T-helper 2 cell treated with Interferon-gamma antibody and Interleukin-4, amounts not matched to agents 5 μg/mL and 100 μg/mL, for 36 hours (primary cell): Measurements from ENCODE around the gene CAND2.

ENCODE experiments used
- DNase-seq: peaks from one replicate; pipeline ENCODE4 v3.0.0; 2021; ENCODE audit warnings: low spot score
- H3K27ac Mint-ChIP-seq: one replicate; pipeline ENCODE4 v1.8.0; 2021; ENCODE audit warnings: mild to moderate bottlenecking, mixed read lengths
- H3K27me3 Mint-ChIP-seq: one replicate; pipeline ENCODE4 v1.8.0; 2021; ENCODE audit warnings: low read depth, mixed read lengths
- H3K36me3 Mint-ChIP-seq: one replicate; pipeline ENCODE4 v1.8.0; 2021; ENCODE audit warnings: low read depth, mixed read lengths
- H3K4me1 Mint-ChIP-seq: one replicate; pipeline ENCODE4 v1.8.0; 2021; ENCODE audit warnings: low read depth, mixed read lengths
- H3K4me3 Mint-ChIP-seq: one replicate; pipeline ENCODE4 v1.8.0; 2022; ENCODE audit warnings: mild to moderate bottlenecking, moderate library complexity, mixed read lengths
- H3K9me3 Mint-ChIP-seq: one replicate; pipeline ENCODE4 v1.8.0; 2021; ENCODE audit warnings: mixed read lengths

The CAND2 gene

DNA sequence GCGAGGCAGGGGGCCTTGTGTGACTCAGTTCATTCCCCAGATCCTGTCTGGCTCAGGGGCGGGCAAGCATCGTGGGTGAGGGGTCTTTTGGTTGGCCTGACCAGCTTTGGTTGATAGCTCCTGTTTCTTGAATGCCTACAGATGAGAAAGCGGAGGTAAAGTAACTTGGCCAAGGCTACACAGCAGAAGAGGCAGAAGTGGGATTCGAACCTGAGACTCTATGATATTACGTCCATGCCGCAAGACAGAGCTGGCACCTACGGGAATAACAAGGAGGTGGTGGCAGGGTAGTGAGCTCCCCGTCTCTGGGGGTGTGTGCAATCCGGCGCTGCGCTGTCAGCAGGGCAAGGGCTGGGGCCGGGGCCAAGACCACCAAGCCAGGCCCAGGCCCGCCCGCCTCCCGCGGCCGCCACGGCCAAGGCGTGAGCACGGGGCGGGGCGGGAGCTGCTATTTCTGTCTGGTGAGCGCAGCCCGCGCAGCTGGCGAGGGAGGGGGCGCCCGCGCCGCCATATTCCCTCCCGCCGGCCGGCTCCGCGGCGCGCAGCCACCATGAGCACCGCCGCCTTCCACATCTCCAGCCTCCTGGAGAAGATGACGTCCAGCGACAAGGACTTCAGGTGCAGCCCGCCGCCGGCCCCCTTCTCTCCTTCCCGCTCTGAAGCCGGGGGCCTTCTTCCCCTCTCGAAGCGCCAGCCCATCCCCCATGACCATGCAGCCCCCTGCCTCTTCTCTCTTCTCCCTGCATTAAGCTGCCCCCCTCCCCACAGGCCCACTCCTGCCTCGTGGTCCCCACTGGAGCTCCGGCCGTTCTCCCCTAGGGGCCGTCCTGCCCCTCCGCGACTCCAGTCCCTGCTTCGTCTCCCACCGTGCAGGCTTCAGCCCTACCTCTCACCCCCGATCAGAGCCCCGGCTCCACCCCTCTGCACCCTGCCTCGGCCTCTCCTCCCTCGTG is at the start of gene CAND2:
Gene CAND2, plus strand, starts transcription at position 510 of the 953 bp plus-strand sequence. Its CDS starts 41 bp downstream, at position 551.
- Mint-ChIP-seq H3K27me3 (peaks cover 25% of the 10 kb centered on the region), H3K9me3 (no peaks in the 10 kb centered on the region), H3K4me3 (peak within 1 kb of the TSS; percentile 71), H3K27ac (no peak within 1 kb of the TSS), H3K4me1 (peaks cover 1% of the 10 kb centered on the region), H3K36me3 (no peaks in the 10 kb centered on the region)
- peak; percentile 20 for DNase-seq

DNA sequence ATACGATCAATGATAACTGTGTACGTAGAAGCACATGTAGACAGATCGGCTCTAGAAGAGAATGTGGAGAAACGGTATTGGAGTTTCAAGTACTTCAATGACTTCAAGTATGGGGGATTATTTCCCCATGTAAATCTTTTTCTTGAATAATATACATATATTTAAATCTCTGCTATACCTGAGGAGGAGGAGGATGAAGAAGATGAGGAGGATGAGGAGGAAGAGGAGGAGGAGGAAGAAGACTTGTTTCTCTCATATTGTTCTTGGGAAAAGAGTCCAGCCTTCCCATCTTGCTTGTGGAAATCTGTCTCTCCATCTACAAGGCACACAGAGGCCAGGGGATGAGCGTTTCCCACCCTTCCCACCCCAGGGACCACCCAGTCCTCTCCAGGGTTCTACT is 48.0 kb upstream of the CAND2 start:
- no peaks in the 10 kb centered on the region for H3K9me3 Mint-ChIP-seq
- no peak for DNase-seq
- peaks cover 5% of the 10 kb centered on the region for H3K4me1 Mint-ChIP-seq
- H3K36me3 Mint-ChIP-seq = no peaks in the 10 kb centered on the region
- no peak overlapping the region for H3K4me3 Mint-ChIP-seq
- peaks cover 2% of the 10 kb centered on the region for H3K27me3 Mint-ChIP-seq
- H3K27ac Mint-ChIP-seq = no peak overlapping the region

- H3K9me3 Mint-ChIP-seq = no peaks in the 10 kb centered on the region
- no peak overlapping the region for H3K27ac Mint-ChIP-seq
- no peaks in the 10 kb centered on the region for H3K36me3 Mint-ChIP-seq
- no peaks in the 10 kb centered on the region for H3K27me3 Mint-ChIP-seq
- no peak overlapping the region for H3K4me3 Mint-ChIP-seq
- H3K4me1 Mint-ChIP-seq = peaks cover 5% of the 10 kb centered on the region
- no peak for DNase-seq
Measured at GRCh38 chr3:12750223-12750622, 46.3 kb upstream of the CAND2 start.

GRCh38 chr3:12750658-12751071 is 45.8 kb upstream of the CAND2 start:
- no peak overlapping the region for H3K27ac Mint-ChIP-seq
- H3K9me3 Mint-ChIP-seq = no peaks in the 10 kb centered on the region
- H3K4me1 Mint-ChIP-seq = peaks cover 5% of the 10 kb centered on the region
- DNase-seq = peak; percentile 33
- H3K36me3 Mint-ChIP-seq = no peaks in the 10 kb centered on the region
- H3K27me3 Mint-ChIP-seq = peaks cover 2% of the 10 kb centered on the region
- H3K4me3 Mint-ChIP-seq = no peak overlapping the region

DNA sequence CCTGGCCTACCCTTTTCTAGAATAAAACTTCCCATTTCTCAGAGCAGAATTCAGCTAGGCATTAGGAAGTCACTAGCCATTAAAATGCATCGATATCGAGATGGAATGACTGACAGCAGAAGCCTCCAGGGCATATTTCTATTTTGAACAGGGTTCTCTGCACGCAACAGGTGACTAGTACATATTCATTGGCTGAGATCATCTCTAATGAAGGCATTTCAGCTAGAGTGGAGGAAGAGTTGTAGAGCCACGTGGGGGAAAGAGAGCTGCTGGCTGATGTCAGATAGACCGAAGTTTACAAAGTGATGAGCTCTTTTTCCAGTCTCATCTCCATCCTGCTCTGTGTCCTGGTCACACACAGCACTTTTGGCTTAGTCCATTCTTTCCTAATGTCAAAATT is 44.9 kb upstream of the CAND2 start:
- H3K9me3 Mint-ChIP-seq = no peaks in the 10 kb centered on the region
- H3K4me3 Mint-ChIP-seq = no peak overlapping the region
- H3K27ac Mint-ChIP-seq = no peak overlapping the region
- peaks cover 8% of the 10 kb centered on the region for H3K4me1 Mint-ChIP-seq
- no peak for DNase-seq
- H3K27me3 Mint-ChIP-seq = peaks cover 3% of the 10 kb centered on the region
- H3K36me3 Mint-ChIP-seq = no peaks in the 10 kb centered on the region

DNA sequence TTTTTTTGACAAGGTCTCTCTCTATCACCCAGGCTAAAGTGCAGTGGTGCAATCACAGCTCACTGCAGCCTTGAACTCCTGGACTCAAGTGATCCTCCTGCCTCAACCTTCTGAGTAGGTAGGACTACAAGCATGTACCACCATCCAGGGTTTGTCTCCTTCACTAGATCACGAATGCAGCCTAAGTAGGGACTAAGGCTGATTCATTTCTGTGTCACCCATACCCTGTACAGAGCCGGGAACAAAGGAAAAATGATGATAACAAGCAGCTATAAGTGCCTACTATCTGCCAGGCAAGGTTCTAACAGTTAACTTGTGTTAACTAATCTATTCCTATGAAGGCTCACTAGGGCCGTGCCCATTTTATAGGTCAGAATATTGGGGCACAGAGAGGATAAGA is 44.4 kb upstream of the CAND2 start:
- Mint-ChIP-seq H3K4me3 (no peak overlapping the region), H3K36me3 (no peaks in the 10 kb centered on the region), H3K9me3 (no peaks in the 10 kb centered on the region), H3K4me1 (peaks cover 8% of the 10 kb centered on the region), H3K27me3 (peaks cover 6% of the 10 kb centered on the region), H3K27ac (no peak overlapping the region)
- no peak for DNase-seq

- Mint-ChIP-seq H3K27me3 (peaks cover 6% of the 10 kb centered on the region), H3K9me3 (no peaks in the 10 kb centered on the region), H3K27ac (no peak overlapping the region), H3K4me3 (no peak overlapping the region), H3K4me1 (peaks cover 8% of the 10 kb centered on the region), H3K36me3 (no peaks in the 10 kb centered on the region)
- no peak for DNase-seq
Measured at GRCh38 chr3:12752809-12753208, 43.7 kb upstream of the CAND2 start.

DNA sequence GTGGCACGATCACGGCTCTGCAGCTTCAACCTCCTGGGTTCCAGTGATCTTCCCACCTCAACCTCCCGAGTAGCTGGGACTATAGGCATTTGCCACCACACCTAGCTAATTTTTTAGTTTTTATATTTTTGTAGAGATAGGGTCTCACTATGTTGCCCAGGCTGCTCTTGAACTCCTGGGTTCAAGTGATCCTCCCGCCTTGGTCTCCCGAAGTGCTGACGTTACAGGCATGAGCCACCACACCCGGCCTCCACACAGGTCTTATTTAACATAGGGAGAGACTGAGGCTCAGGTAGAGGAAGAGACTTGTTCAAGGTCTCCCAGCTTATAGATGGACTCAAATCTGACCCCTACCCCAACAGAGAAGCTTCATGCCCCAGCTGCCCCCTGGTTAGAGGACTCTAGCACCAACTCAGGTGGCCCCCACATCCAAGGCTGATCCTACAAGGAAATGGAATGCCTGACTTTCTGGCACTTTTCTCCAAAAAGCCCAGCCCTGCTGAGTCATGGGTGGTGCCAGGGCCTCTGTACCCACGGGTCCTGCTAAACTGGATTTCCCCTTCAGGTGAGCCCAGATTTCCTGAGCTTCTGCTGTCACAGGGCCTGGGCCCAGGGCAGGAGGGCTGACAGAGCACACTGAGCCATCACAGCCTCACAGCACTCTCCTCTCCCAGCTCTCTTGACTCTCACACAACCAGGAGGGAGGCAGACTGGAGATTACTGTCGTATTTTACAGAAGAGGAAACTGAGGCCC is 43.0 kb upstream of the CAND2 start:
- Mint-ChIP-seq H3K27ac (no peak overlapping the region), H3K4me1 (peaks cover 10% of the 10 kb centered on the region), H3K36me3 (no peaks in the 10 kb centered on the region), H3K27me3 (peaks cover 6% of the 10 kb centered on the region), H3K4me3 (no peak overlapping the region), H3K9me3 (no peaks in the 10 kb centered on the region)
- DNase-seq = no peak

GRCh38 chr3:12754313-12754712 is 42.2 kb upstream of the CAND2 start:
- Mint-ChIP-seq H3K27ac (no peak overlapping the region), H3K36me3 (no peaks in the 10 kb centered on the region), H3K4me3 (no peak overlapping the region), H3K9me3 (no peaks in the 10 kb centered on the region), H3K4me1 (peaks cover 10% of the 10 kb centered on the region), H3K27me3 (peaks cover 6% of the 10 kb centered on the region)
- no peak for DNase-seq

DNA sequence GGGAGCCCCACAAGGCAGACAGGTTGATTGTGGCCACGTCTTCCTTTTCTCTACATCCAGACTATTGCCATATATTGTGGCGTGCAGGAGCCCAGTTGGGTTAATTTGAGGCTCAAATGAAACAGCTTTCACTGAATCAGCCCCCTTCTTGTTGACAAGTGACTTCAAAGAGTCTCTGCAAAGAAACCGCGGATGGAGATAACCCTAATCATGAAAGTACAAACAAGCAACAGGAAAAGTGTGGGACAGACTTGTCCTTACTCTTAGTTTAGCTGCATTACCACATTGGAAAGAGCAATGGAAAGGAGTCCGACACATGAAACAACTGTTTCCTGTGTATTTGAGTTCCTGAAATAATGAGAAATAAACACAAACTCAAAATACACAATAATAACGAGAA is 40.7 kb upstream of the CAND2 start:
- Mint-ChIP-seq H3K27me3 (peaks cover 6% of the 10 kb centered on the region), H3K36me3 (no peaks in the 10 kb centered on the region), H3K9me3 (no peaks in the 10 kb centered on the region), H3K4me1 (peaks cover 8% of the 10 kb centered on the region), H3K27ac (no peak overlapping the region), H3K4me3 (no peak overlapping the region)
- DNase-seq = no peak

- H3K9me3 Mint-ChIP-seq = no peaks in the 10 kb centered on the region
- no peak overlapping the region for H3K4me3 Mint-ChIP-seq
- peaks cover 6% of the 10 kb centered on the region for H3K27me3 Mint-ChIP-seq
- H3K36me3 Mint-ChIP-seq = no peaks in the 10 kb centered on the region
- H3K27ac Mint-ChIP-seq = no peak overlapping the region
- DNase-seq = no peak
- H3K4me1 Mint-ChIP-seq = peaks cover 5% of the 10 kb centered on the region
Measured at GRCh38 chr3:12756175-12756574, 40.3 kb upstream of the CAND2 start.

DNA sequence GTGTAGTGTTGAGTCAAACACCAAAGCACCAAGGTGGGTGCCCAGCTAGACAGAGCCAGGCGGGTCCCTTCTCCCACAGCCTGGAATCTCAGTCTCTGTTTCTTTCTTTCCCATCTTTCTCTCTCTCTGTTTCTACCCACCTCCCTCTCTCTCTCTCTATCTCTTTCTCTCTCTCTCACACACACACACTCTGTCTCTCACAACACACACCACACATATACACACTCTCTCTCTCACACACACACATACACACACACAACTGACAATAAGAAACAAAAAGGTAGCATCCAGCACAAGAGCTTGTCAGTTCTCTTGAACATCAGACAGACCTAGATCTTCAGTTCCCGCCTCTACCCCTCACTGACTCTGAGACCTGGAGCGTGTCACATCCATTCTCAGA is 39.8 kb upstream of the CAND2 start:
- peaks cover 6% of the 10 kb centered on the region for H3K27me3 Mint-ChIP-seq
- no peaks in the 10 kb centered on the region for H3K9me3 Mint-ChIP-seq
- no peak overlapping the region for H3K27ac Mint-ChIP-seq
- no peaks in the 10 kb centered on the region for H3K36me3 Mint-ChIP-seq
- peaks cover 5% of the 10 kb centered on the region for H3K4me1 Mint-ChIP-seq
- no peak for DNase-seq
- no peak overlapping the region for H3K4me3 Mint-ChIP-seq

- no peak for DNase-seq
- Mint-ChIP-seq H3K36me3 (no peaks in the 10 kb centered on the region), H3K4me1 (peaks cover 5% of the 10 kb centered on the region), H3K27ac (no peak overlapping the region), H3K4me3 (no peak overlapping the region), H3K27me3 (peaks cover 6% of the 10 kb centered on the region), H3K9me3 (no peaks in the 10 kb centered on the region)
Measured at GRCh38 chr3:12758025-12758781, 38.3 kb upstream of the CAND2 start.
